NCI-H187 treated with DMSO at 0.1 percent for 48 hours (cell line): Measurements from ENCODE around the gene SPIN3.
"Not testable (repeated sequence)": the region's sequence is repeated elsewhere in the genome, so short reads cannot be mapped to it uniquely, and the experiment has no call there.

Source experiments
- DNase-seq: peaks from one replicate; lab custom pipeline; 2025; lab: John Stamatoyannopoulos, UW

SPIN3 gene

DNA sequence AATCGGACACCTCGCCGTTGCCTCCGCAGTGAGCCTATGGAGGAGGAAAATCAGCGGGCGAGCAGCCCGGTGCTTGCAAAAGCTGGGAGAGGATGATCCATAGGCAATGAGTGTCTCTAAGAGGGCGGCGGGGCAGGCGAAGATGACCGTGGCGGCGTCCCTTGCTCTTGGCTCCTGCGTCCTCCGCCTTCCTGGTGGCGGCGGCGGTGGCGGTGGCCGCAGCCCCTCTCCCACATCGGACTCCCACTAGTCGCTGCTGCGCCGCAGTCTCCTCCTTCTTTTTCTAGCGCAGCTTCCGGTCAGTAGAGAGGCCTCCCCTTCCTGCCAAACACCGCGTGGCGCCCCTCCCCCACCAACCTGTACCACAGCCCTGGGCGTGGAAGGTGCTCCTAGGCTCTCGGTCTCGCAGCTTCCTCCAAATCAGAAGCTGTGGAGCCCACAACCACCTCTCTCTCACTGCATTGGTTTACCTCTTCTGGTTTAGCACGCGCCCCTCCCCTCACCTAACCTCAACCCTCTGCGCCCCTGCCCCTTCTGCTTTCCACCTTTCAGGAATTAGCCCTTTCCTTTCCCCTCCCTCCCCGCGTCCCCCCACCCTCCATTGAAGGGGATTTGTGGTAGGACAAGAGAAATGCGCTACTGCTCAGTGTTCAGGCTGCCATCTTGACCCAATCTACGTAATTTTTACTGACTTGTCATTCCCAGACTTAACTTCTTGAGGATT, at the start of gene SPIN3:
SPIN3 (minus strand) TSS at position 271 of the 724 bp plus-strand sequence. CDS start 594 bp downstream, outside the sequence.
- peak; percentile 20 for DNase-seq

DNA sequence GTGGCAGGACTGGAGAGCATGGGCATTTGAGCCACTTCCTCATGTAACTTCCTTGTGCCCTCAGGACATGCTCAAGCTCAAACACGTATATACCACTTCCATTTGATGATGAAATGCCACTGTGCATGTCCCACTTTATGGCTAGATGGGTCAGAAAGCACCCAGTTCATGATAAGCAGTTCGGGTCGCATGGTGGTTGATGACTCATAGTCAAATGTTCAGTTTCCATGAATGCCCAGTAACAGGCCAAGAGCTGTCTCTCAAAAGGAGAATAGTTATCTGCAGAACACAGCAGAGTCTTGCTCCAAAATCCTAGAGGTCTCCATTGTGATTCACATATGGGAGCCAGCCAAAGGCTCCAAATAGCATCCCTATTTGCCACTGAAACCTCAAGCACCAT, 48.9 kb upstream of the SPIN3 start:
- no peak for DNase-seq

DNA sequence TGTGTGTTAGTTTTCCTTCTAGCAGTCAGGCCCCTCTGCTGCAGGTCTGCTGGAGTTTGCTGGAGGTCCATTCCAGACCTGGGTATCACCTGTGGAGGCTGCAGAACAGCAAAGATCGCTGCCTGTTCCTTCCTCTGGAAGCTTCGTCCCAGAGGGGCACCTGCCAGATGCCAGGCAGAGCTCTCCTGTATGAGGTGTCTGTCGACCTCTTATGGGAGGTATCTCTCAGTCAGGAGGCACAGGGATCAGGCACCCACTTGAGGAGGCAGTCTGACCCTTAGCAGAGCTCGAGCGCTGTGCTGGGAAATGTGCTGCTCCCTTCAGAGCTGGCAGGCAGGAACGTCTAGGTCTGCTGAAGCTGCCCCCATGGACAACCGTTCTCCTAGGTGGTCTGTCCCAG, 41.9 kb upstream of the SPIN3 start:
- not testable (repeated sequence) for DNase-seq

DNA sequence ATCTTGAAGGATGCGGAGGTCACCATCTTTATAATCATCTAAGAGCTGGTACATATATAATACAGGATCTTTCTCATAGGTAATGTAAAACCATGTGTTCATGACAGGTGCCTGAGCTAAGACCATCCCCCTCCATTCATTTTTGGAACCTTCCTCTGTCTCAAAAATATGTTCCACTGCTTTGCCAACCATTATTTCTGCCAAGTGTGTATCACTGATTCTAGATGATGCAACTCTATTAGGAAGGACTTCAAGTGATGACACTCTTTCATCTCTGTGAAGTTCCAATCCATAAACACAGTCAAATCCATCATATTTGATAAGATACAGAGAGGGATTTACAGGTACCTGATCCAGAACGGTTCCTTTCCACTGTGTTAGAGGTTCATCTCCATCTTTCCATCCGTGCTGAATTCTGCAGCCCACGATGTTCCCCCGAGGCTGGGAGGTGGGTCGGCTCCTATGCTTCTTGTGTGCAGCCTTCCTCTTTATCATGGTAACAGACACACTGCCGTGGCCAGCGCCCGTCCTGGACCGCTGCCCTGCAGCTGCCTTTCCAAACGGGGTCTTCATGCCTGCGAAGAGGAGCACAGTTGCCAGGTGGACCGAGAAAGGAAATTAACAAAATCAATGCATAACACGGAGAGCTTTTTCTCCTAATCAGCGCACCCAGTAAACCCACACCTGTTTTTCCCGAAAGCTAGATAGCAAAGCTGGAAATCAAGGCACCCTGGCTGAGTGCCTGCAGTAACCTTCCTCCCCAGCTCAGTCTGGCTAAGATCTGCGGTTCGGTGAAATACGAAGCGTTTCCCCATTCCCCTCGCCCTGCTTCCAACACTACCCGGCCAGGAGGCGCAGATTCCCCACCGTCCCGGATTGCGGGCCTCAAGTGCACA, 718 bp downstream of the SPIN3 start:
- no peak for DNase-seq

DNA sequence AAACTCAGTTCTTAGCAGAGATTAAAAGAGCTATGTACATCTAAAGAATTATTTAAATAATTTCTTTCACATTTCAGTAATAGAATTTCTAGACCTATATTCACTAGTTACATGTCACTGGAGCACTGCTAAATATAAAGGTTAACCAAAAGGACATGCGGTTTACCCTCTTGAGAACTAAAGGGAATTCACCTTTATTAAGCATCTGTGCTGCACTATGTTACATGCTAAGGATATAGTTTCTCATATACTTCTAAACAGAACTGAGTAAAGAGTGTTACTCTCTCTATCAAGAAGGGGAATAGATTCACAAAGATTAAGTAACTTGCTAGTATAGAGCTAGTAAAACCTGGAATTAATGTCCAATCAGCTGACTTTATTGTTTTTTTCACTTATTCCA, 7.6 kb downstream of the SPIN3 start:
- DNase-seq, result no peak

DNA sequence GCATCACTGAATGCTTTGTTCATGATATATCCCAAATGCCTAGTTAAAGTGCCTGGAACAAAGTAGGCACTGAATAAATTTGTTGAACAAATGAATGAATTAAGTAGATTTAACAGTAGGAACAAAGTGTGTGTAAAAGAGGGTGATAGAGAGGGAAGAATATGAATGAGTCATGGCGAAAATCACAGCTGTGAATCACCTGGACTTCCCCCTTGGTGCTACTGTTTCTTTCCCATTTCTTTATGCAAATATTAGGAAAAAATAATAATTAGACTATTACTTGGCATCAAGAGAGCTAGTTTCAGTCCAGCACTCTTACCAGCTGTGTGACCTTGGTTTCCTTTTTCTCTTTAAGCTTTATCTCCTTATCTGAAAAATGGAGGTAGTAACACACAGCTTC, 9.2 kb downstream of the SPIN3 start:
- DNase-seq, result no peak

DNA sequence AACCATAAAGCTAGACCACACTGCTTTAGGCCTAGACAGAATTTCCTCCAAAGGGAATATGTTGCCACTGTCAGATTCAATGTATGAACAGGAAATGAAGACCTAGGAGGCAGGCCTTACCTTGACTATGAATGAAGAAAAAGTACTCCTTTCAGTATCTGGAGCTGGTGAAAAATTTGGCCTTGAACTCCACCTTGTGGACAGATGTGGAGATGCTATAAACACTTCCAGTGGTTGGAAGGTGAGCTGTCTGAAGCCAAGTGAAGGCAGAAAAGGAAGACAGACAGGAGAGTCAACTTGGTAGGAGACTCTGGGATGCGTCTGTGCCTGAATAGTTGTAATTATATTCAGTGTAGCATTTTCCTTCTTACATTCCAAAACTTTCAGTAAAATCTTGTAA, 17.2 kb downstream of the SPIN3 start:
- DNase-seq, result no peak

DNA sequence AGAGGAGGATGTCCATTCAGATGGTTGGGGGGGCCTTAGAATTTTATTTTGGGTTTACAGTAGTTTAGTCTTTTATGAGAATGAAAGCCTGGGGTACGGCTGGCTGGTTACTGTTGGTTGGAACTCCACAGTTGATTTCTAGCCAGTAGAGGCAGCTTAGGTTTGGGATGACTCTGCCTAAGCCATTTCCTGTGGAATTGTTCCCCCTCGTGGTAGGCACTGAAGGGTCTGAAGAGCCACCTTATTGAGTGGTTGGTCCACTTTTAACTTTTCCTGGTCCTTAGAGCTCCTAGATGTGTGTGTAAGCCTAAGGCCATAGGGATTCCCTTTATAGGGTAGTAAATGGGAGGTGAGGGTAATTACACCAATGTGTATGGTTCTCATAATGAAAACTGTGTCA, 19.7 kb downstream of the SPIN3 start:
- no peak for DNase-seq

DNA sequence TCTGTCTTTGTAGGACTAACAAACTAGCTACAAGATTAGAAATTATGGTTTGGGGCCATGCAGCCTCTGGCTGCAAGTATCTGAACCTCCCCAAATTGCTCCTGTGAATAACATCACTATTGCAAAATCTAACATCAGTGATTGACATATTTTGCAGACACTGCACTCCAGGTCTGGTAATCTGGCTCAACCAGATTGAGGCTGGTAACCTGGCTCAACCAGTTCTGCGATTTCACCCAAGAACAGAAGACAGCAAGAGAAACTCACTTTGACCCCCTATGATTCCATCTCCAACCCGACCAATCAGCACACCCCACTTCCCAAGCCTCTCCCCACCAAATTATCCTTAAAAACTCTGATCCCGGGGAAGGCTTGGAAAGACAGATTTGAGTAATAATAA, 20.9 kb downstream of the SPIN3 start:
- DNase-seq, result no peak

DNA sequence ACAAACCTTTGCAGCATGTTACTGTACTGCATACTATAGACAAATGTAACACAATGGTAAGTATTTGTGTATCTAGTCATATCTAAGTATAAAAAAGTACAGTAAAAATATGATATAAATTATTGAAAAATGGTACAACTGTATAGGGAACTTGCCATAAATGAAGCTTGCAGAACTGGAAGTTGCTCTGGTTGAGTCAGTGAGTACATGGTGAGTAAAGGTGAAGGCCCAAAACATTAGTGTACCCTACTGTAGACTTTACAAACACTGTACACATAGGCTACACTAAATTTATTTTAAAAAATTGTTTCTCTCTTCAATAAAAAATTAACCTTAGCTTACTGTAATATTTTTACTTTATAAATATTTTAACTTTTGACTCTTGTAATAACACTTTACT, 25.8 kb downstream of the SPIN3 start:
- no peak for DNase-seq

DNA sequence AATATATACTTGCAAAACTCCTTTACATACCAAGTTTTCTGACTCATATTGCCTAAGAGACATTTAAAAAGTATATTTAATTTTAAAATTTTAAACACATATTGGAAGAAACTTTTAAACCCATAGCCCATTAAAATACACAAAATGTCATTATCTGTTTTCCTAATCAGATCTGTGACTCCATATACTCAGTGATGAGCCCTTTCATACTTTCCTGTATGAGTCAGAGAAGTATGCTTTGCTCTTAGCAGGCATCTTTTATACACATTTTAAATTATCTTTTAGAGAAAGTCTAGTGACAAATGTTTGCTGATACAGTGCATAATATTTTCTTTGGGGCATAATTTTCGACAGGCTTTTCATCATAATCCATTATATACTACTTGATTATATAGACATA, 26.4 kb downstream of the SPIN3 start:
- DNase-seq, result no peak

DNA sequence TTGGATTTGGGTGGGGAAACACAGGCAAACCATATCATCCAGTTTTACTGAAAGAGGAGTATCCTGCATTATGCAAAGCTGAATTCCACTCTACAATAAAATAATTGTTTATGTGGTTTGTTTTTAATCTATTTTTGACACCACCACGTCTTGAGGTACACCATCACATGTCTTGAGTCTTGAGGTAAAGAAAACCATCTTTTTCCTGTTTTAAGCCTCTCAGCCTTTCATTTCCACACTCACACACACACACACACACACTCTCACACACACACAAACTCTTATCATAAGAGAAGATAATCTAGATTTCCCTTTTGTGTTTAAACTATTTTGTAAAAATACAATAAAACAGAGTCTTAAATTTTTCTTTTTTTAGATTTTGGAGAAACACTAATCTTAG, 32.0 kb downstream of the SPIN3 start:
- no peak for DNase-seq

DNA sequence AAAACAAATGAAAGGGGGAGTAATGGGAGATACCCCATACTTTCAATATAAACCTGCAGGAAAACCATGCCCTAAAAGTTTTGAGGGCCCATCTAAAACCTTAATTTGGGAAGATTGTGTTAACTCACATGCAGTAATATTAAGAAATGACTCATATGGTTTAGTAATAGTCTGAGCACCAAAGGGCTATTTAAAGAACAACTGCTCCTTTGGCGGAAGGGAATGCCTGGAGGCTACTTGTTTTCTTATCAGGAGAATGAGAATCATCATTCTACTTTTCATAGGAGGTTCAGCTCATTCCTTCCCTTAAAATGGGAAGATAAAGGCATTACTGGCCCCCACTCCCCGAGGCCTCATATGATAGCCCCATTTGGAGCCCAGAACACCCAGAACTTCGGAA, 47.6 kb downstream of the SPIN3 start:
- no peak for DNase-seq

DNA sequence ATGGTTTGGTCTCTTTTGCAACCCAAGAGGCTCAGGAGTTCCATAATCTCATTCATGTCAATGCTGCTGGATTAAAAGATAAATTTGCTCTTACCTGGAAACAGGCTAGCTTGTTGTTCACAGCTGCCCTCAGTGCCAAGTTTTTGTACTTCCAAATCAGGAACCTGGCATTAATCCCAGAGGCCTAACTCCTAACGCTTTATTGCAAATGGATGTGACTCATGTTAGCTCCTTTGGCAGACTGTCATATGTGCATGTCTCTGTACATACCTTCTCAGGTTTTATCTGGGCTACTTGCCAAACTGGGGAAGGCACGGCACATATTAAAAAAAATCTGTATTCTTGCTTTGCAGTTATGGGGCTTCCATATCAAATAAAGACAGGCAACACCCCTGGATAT, 49.1 kb downstream of the SPIN3 start:
- not testable (repeated sequence) for DNase-seq

DNA sequence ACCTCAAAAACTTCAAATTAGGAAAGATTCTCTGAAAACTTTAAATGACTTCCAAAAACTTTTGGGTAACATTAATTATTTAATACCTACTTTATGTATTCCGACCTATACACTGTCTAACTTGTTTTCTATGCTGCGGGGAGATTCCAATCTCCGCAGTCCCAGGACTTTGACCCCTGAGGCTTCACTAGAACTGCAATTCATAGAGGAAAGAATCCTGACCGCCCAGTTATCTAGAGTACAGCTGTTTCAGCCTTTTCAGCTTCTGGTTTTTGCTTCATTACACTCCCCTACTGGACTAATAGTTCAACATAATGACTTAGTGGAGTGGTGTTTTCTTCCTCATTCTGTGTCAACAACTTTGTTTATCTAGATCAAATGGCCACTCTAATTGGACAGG, 50.1 kb downstream of the SPIN3 start:
- not testable (repeated sequence) for DNase-seq

DNA sequence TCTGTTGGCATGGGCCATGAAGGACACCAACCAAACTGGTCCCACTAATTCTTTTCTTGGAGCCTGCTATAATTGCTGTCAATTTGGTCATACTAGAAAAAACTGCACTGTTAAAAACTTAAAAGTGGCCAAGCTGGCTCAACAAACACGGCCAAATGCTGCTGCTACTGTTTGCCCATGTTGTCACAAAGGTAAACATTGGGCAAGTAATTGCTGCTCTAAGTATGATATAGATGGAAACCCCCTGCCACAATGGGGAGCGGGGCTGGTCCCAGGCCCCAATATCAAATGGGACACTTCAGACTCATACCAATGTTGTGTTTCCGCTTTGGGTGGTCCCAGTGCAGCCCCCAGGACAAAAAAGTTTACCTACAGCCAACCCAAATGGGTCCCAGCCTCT, 52.1 kb downstream of the SPIN3 start:
- DNase-seq, result no peak
